ENCODE measurements around the gene SHE.

GRCh38 chr1:154440036-154440804, 62.0 kb downstream of the SHE start:
- no peak for TF ChIP-seq BHLHE40 (IDR thresholded peaks at IDR 0.05; ENCODE audit: borderline replicate concordance)
- no peak for TF ChIP-seq ELF4 (IDR thresholded peaks at IDR 0.05)
- no peak for TF ChIP-seq FOXA1 (IDR thresholded peaks at IDR 0.05)
- no peak for TF ChIP-seq SP1 (IDR thresholded peaks at IDR 0.05)

Data from HEK293T (cell line).